HG02981 (cell line): ENCODE measurements around the gene MED13L.
A peak's percentile ranks its signal among the peaks of the same experiment; 100 is the strongest.

Experiments used
- ATAC-seq: cut with Tn5 transposase; IDR thresholded peaks from one replicate; pipeline ENCODE4 v1.9.1; 2021; ENCODE audit warnings: mild to moderate bottlenecking, moderate library complexity; ENCODE audit not compliant: unreplicated experiment

Gene MED13L

GRCh38 chr12:116216022-116216756, 61.3 kb downstream of the MED13L start:
- ATAC-seq = no peak

- no peak for ATAC-seq
Observed at GRCh38 chr12:116215023-116215422, 62.5 kb downstream of the MED13L start.

- ATAC-seq = no peak
Observed at GRCh38 chr12:116213885-116214527, 63.5 kb downstream of the MED13L start.

GRCh38 chr12:116213014-116213413, 64.5 kb downstream of the MED13L start:
- ATAC-seq = no peak

GRCh38 chr12:116210762-116211161, 66.7 kb downstream of the MED13L start:
- ATAC-seq = no peak

- ATAC-seq = no peak
Observed at GRCh38 chr12:116210131-116210530, 67.4 kb downstream of the MED13L start.

GRCh38 chr12:116209503-116209902, 68.0 kb downstream of the MED13L start:
- no peak for ATAC-seq

GRCh38 chr12:116207274-116207673, 70.2 kb downstream of the MED13L start:
- no peak for ATAC-seq

GRCh38 chr12:116206828-116207227, 70.7 kb downstream of the MED13L start:
- no peak for ATAC-seq

GRCh38 chr12:116204785-116205184, 72.7 kb downstream of the MED13L start:
- no peak for ATAC-seq

GRCh38 chr12:116204169-116204568, 73.3 kb downstream of the MED13L start:
- ATAC-seq = no peak

- no peak for ATAC-seq
Observed at GRCh38 chr12:116202940-116203339, 74.6 kb downstream of the MED13L start.

- no peak for ATAC-seq
Observed at GRCh38 chr12:116202433-116202832, 75.1 kb downstream of the MED13L start.

GRCh38 chr12:116201908-116202307, 75.6 kb downstream of the MED13L start:
- no peak for ATAC-seq

- no peak for ATAC-seq
Observed at GRCh38 chr12:116201359-116201758, 76.1 kb downstream of the MED13L start.

- no peak for ATAC-seq
Observed at GRCh38 chr12:116200812-116201211, 76.7 kb downstream of the MED13L start.

GRCh38 chr12:116199160-116199706, 78.3 kb downstream of the MED13L start:
- ATAC-seq = no peak

GRCh38 chr12:116196752-116197718, 80.5 kb downstream of the MED13L start:
- no peak for ATAC-seq

GRCh38 chr12:116196226-116196625, 81.3 kb downstream of the MED13L start:
- no peak for ATAC-seq

- ATAC-seq = peak; percentile 81
Observed at GRCh38 chr12:116194935-116195431, 82.5 kb downstream of the MED13L start.

- ATAC-seq = no peak
Observed at GRCh38 chr12:116189692-116190091, 87.8 kb downstream of the MED13L start.
